ENCODE results near the gene STAT4.
A peak's percentile ranks its signal among the peaks of the same experiment; 100 is the strongest.

GRCh38 chr2:190984595-190984994 is 166.2 kb downstream of the STAT4 start:
- TF ChIP-seq RCOR1 (IDR thresholded peaks at IDR 0.05; ENCODE audit: low read length) (no peak), CTCF (IDR thresholded peaks at IDR 0.05) (no peak), TEAD4 (IDR thresholded peaks at IDR 0.05; ENCODE audit: borderline replicate concordance, insufficient read depth) (no peak), SMC3 (IDR thresholded peaks at IDR 0.05; ENCODE audit: low read depth, low read length) (no peak), RFX5 (IDR thresholded peaks at IDR 0.05; ENCODE audit: low read length) (no peak), MXI1 (IDR thresholded peaks at IDR 0.05; ENCODE audit: low read depth, low read length) (no peak), POLR2AphosphoS5 (IDR thresholded peaks at IDR 0.05; ENCODE audit: low read depth, low read length) (no peak), MAX (IDR thresholded peaks at IDR 0.05; ENCODE audit: low read depth) (no peak), FOSL2 (IDR thresholded peaks at IDR 0.05; ENCODE audit: borderline replicate concordance, low read depth) (peak; percentile 48; the same call in 1 of the 2 replicates), ELF1 (IDR thresholded peaks at IDR 0.05) (no peak), TCF12 (IDR thresholded peaks at IDR 0.05) (peak; percentile 57; the same call in 1 of the 2 replicates)
